NCI-H1694 (cell line): ENCODE data around the gene SULT1A1.
"Not testable (repeated sequence)": the region's sequence is repeated elsewhere in the genome, so short reads cannot be mapped to it uniquely, and the experiment has no call there.

Experiments
- DNase-seq: peaks from one replicate; lab custom pipeline; 2025; lab: John Stamatoyannopoulos, UW

Gene SULT1A1

DNA sequence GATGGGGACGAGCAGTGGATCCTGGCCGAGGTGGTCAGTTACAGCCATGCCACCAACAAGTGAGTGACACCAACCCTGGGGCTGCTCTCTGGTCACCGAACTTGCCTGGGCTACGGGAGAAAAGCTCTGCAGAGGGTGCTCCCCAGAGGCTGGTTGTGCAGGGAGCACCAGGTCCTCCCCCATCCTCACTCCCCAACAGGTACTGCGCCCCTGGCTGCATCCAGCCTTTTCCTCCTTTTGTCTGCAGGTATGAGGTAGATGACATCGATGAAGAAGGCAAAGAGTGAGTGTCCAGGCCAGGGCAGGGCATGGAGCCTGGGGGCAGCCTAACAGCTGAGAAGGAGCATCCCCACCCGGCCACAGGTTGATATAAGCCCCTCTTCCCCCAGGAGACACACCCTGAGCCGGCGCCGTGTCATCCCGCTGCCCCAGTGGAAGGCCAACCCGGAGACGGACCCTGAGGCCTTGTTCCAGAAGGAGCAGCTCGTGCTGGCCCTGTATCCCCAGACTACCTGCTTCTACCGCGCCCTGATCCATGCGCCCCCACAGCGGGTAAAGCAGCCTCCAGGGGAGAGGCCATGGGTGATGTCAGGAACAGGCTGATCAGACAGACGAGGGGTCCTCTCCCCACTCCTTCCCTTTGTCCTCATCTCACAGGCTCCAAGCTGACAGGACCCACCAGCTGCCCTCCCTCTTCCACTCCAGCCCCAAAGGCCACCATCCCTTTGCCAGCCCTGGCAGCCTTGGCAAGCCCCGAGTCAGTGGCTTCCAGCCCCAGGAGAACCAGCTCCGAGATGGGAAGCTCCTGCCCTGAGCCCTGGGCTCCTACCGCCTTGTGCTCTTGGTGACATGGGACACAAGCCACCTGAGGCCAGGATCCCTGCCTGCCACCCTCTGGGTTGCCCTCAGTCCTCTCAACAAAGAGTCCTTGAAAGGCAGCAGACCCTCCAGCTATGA, 19.2 kb downstream of the SULT1A1 start:
- no peak for DNase-seq

DNA sequence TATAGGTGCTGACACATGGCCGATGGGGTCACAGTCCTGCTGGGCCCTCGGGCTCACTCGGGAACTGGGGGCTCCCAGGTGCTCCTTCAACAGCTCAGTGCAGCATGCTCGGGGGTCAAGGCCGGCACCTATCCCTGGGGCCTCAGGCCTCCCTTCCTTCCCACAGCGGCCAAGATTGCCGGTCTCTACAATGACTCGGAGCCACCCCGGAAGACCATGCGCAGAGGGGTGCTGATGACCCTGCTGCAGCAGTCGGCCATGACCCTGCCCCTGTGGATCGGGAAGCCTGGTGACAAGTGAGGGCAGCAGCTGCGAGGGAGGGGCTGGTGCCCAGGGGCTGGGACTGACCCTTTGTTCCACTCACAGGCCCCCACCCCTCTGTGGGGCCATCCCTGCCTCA, 19.9 kb downstream of the SULT1A1 start:
- no peak for DNase-seq

DNA sequence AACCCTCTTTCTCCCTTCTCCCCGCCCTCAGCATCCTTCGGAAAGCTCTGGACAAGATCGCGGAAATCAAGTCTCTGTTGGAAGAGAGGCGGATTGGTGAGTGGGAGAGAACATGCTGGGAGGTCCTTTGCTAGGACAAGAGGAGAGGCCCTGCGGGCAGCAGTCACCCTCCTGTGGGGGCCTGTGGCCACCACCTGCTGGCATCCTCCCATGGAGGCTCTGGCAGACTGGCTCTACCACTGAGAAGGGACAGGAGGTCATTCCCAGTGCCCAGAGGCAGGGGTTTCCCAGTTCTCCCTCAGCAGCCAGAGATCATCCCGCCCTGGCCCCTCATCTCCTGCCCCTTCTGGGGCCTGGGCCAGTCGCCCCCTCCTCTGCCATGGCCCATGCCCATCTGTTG, 20.8 kb downstream of the SULT1A1 start:
- DNase-seq = no peak

DNA sequence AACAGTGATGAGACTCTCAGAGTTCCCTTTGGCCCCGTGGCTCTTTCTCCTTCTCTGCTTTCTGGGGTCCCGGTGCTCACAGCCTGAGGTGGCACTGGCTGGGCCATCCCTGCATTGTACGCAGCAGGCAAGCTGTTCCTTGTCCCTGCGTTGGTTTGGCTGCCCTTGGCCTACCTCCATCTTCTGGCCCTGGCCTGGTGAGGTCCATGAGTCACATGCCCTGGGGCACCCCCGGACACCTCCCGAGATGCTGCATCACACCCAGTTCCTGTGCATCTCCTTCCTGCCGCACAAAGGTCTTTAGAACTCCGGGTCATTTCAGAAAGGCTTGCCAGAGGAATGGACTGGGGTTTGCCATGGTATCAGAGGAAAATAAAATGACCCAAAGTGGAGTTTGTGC, 22.5 kb downstream of the SULT1A1 start:
- DNase-seq = no peak

DNA sequence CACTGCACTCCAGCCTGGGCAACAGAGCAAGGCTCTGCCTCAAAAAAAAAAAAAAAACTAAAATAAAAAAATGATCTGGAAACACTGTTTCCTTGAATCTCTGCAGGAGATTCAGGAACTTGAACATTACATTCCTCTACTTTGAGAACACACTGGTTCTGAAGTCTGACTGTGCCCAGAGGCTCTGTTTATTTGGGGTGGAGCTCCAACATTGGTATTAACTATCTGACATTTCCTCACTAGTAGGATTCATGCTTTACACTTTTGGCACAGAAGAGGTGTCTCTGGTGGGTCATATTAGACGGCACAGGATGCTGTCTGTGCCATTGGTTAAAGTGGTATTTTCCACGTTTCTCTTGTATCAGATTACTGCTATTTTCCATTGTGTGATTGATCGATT, 23.4 kb downstream of the SULT1A1 start:
- DNase-seq = no peak

DNA sequence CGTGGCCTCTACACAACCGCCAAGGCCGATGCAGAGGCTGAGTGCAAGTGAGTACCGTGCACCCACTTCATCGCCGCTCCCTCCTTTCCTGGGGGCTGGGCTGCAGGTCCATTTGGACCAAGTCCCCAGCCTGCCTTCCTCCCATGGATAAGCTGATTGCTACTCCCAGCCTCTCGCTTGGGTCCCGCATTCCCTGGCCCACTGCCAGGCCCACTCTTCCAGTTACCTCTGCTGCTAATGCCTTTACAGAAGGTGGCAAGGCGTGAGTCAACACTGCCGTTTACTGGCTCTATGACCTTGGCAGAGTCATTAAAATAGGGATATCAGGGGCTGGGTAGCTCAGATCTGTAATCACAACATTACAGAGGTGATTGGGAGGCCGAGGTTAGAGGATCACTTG, 24.2 kb downstream of the SULT1A1 start:
- DNase-seq = no peak

DNA sequence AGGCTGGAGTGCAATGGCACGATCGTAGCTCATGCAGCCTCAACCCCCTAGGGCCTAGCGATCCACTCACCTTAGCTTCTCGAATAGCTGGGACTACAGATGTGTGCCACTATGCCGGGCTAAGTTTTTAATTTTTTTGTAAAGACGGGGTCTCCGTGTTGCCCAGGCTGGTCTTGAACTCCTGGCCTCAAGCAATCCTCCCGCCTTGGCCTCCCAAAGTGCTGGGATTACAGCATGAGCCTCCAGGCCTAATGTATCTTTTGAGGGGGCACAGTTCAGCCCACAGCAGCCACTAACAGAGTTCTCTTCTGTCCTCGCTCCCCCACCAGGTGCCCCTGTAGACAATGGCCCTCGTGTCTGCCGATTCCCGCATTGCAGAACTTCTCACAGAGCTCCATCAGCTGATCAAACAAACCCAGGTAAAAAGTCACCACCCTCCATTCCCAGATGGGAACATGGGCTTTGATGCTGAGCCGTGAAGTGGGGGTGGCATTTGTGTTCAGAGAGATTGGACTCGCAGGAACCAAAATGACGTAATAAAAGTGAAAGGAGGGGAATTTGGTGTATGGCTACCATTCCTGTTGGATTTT, 29.0 kb downstream of the SULT1A1 start:
- no peak for DNase-seq

DNA sequence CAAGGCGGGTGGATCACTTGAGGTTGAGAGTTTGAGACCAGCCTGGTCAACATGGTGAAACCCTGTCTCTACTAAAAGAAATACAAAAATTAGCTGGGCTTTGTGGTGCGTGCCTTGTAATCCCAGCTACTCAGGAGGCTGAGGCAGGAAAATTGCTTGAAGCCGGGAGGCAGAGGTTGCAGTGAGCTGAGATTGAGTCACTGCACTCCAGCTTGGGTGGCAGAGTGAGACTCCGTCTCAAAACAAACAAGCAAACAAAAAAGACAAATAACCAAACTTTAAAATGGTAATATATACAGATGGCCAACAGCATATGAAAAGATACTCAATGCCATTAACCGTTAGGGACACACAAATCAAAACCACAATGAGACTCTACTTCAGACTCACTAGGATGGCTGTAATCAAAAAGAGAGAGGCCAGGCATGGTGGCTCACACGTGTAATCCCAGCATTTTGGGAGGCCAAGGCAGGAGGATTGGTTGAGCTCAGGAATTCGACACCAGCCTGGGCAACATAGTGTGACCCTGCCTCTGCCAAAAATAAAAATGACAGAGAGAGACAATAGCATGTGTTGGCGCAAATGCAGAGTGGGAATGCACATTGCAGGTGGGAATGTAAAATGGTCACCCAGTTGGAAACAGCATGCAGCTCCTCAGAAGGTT, 34.3 kb downstream of the SULT1A1 start:
- no peak for DNase-seq

DNA sequence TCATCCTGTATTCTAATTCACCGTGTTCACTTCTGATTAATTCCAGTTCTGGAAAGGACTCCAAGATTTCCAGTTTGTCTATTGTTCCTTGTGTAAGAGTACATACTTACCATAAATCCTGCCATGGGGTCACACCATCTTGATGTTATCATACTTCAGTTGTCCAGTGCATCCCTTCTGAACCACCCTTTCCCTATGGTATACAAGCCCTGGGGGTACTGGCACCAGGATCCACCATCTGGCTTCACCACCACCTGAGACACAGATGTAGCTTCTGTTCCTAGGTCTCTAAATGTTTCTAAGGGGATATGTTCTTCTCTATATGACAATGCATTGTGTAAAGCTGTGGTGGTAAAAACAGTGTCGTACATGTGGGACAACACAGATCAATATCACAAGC, 34.9 kb downstream of the SULT1A1 start:
- DNase-seq = no peak

DNA sequence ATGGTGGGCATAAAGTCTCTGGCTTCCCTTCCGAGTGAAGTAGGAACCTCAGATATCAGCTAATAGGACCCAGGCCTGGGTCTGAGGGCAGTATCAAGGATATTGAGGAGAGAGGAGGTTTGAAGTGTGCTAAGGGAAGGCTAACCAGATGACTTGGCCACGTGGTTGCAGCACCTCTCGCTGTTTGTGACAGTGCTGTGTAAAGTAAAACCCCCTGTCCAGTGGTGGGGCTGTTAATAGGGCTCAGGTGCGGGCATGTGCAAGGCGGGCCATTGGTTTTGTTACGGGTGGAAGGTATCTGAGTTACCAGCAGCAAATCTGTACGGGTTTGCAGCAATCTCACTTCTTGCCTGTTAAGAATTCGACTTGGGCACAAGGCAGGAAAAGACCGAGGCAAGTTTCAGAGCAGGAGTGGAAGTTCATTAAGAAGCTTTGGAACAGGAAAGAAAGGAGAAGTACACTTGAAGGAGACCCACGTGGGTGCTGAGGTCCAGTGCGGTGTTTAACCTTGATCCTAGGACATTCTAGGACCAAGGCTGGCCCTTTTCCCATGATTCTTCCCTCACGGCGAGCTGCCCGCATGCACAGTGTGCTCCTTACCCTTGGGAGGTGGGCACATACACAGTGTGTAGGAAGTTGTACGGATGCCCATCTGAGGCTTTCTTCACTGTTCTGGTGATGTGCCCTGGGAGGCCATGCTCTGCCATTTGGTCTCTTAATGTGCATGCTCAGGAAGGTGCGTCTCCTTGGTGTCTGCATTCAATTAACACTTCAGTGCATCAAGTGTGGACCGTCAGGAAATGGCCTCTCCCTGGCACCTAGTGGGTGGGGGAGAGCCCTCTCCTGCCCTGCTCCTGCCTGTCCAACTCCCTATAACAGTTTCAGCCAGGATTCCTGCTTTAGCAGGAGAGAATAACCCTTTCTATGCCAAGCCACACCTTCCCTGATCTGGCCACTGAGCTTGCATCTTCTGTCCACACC, 35.8 kb downstream of the SULT1A1 start:
- no peak for DNase-seq

DNA sequence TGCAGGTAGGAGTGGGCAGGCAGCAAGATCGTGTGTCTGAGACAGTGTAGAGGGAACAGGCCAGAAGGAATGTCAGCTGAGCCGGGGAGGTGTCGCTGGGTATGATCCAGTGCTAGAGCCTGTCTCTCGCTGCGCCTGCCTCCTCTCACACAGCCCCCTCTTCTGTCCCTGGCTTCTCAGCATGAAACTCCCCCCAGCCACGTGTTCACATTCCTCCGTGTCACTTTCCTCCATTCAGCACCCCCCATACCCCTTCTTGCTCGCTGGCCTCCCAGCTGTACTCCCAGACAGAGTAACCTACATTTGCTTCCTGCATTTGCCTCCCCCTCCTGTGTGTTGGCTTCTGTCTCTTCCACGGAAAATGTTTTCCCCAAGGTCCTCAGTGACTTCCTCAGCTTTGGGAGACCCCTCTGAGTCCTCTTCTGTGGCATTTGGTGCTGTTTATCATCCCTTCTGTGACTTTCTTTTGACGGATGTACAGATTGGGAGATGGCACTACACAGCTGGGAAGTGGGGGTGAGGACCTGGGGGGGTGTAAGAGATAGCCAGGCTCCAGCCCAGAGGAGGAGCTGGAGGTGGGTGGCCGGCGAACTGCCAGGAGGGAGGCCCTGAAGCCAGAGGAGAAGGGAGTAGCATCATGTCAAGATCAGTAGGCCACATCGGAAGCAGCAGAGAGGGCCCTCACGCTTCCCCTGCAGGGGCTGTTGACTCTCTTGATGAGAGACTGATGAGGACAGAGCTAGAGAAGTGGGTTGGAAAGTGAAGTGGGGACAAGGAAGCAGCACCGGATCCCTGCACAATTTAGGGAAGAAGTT, 36.9 kb downstream of the SULT1A1 start:
- no peak for DNase-seq

DNA sequence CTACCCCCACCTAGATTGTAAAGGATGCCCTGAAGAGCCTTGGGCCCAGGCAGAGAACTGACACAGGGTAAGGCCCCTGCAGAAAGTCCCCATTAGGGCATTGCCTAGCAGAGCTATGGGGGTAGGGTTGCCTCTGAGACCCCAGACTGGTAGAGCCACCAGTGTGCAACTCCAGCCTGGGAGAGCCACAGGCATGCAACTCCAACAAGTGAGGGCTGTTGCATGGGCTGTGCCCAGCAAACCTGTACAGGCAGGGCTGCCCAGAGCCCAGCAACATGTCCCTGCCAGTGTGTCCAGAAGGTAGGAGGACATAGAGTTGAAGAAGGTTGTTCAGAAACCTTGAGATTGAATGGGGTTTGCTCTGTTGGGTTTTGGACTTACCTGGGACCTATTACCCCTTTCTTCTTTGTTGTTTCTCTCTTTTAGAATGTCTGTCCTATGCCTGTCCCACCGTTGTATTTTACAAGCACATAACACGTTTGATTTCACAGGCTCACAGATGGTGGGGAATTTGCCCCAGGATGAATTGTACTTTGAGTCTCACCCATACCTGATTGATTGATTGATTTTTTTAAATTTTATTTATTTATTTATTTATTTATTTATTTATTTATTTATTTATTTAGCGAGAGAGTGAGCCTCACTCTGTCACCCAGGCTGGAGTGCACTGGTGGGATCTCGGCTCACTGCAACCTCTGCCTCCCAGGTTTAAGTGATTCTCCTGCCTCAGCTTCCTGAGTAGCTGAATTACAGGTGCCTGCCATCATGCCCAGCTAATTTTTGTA, 39.7 kb downstream of the SULT1A1 start:
- no peak for DNase-seq

DNA sequence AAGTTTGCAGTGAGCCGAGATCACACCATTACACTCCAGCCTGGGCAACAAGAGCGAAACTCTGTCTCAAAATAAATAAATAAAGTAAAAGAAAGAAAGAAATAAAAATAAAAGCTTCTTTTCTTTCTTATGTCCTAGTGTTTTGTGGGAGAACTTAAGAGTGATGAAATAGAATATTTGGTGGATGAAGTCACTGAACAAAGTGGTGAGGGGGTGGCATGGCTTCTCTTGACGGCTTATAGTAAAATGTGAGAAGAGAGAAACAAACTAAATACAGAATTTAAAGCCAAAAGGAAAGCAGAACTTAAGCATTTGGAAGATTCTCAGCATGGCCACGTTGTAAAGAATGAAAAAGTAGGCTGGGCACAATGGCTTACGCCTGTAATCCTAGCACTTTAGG, 40.8 kb downstream of the SULT1A1 start:
- no peak for DNase-seq

DNA sequence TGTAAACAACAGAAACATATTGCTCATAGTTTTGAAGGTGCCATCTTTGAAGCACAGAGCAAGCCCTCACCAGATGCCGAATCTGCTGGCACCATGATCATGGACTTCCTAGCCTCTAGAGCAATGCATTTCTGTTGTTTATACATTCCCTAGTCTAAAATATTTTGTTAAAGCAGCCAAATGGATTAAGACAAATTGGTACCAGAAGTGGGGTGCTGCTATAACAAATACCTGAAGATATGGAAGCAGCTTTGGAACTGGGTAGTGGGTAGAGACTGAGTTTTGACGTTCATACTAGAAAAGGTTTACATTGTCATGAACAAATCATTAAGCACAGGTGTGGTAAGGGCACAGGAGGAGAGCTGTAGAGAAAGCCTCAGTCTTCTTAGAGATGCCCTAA, 42.6 kb downstream of the SULT1A1 start:
- no peak for DNase-seq

DNA sequence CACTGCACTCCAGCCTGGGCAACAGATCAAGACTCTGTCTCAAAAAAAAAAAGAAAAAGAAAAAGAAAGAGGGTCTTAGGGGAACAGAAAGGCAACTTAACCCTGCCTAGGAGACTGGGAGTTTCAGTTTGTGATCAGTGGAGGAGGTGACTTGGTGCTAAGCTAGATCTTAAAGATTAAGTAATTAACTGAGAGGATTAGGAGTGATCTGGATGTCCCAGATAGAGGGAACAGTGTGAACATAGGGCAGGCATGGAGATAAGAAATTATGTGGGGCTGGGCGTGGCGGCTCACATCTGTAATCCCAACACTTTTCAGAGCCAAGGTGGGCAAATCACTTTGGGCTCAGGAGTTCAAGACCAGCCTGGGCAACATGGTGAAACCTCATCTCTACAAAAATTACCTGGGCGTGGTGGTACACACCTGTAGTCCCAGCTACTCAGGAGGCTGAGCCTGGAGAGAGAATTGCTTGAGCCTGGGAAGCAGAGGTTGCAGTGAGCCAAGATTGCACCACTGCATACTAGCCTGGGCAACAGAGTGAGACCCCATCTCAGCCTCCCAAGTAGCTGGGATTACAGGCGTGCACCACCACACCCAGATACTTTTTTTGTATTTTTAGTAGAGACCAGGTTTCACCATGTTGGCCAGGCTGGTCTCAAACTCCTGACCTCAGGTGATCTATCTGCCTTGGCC, 43.5 kb downstream of the SULT1A1 start:
- DNase-seq = not testable (repeated sequence)

DNA sequence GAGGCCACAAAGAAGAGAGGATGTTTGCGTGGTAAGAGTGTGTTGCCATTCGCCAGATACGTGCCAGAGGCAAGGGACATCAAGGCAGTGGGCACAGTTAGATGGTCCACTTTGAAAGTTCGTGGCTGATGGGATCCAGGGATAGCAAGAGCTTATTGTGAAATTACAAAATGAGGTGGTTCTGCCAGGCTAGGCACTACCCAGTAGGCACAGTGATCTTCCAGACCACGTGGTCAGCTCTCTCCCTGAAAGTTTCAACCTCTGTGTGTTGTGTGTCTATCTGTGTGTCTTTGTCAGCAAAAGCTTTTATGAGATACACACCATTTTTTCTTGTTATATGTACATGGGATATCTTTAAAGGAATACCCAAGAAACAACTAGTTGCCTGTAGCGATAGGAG, 46.6 kb downstream of the SULT1A1 start:
- DNase-seq = no peak

DNA sequence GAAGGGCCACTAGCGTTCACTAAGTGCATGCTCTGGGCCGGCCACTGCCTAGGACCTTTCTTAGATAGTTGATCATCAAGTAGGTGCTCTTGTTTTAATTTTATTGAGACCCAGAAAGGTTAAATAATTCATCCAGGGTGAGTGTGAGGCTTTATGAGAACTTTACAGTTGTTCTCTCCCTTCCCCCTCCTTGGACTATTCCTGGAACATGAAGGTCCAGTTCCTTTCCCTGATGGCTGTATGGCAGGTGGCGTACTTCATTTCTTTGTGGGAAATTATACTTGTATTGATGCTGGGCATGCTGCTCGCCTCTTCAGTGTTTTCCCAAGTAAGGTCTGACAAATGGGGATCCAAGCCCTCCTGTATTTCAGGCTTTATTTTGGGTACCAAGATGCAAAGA, 47.6 kb downstream of the SULT1A1 start:
- DNase-seq = no peak

DNA sequence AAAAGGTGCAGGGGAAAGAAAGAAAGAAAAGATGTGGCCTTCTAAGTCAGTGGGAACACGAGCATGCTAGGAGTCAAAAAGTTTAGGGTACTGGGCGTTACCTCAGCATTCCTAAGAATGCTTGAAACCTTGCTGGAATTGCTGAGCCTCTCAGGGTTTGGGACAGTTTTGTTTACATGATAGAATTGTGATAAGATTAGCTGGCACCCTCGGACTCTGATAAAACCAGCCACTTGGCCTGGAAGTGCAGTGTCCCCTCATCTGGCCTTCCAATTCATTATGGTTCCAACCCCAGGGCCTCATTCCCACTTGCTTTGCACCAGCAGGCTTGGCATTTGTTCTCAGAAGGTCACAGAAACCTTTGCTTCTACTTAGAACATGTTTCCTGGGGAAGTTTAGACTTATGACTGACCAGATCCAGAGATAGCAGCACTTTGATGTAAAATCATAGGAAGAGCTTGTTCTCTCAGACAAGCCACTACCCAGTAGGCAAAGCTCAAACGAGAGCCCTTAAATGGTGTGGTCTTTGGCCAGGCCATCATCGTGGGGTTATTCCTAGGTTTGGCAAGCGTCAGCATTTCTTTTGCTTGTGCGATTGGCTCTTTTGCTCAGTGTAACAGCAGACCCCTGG, 48.2 kb downstream of the SULT1A1 start:
- no peak for DNase-seq

DNA sequence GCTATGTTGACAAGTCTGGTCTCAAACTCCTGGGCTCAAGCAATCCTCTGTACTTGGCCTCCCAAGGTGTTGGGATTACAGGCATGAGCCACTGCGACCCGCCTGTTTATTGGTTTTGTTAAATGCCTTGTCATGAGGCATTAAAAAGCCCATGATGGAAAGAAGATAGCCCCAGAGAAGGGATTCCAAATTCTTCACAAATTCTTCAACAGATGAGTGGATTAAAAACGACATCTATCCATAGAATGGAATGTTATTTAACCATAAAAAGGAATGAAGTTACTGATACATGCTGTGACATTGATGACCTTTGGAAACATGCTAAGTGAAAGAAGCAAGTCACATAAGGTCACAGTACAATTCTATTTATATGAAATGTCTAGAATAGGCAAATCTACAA, 51.4 kb downstream of the SULT1A1 start:
- no peak for DNase-seq
